Gastroesophageal sphincter (tissue), 4 donors: ENCODE measurements around the gene ZNF516. TPM values are rescaled to one million over a fixed set of nuclear protein-coding genes. Genes with fewer than 3 reads are reported as not detected.

Experiments used
- ATAC-seq: fragments of 150-250 bp; one replicate; pipeline ENCODE4 v1.9.1; 2016; ENCODE audit warnings: mild to moderate bottlenecking, moderate library complexity
- H3K27ac ChIP-seq, 4 donors: fragments of 200-600 bp; sonication (generic) in 3 of 4; 1 replicate in 3 of 4; 2 replicates in 1 of 4; pipeline ENCODE4 v1.5.1; 2016 to 2019
- H3K27me3 ChIP-seq: fragments of 200-600 bp; sonication (generic); one replicate; pipeline ENCODE4 v1.5.1; 2019
- H3K36me3 ChIP-seq, 2 donors: fragments of 200-600 bp; sonication (generic); one replicate each; pipeline ENCODE4 v1.5.1; 2019; ENCODE audit warnings: control low read depth in 1 of 2
- H3K4me1 ChIP-seq, 3 donors: fragments of 200-600 bp; sonication (generic); 1 replicate in 2 of 3; 2 replicates in 1 of 3; pipeline ENCODE4 v1.5.1; 2016 to 2019; ENCODE audit warnings: control low read depth in 2 of 3
- H3K4me3 ChIP-seq, 2 donors: fragments of 200-600 bp; sonication (generic); one replicate each; pipeline ENCODE4 v1.5.1; 2019; ENCODE audit warnings: mild to moderate bottlenecking in 1 of 2, moderate library complexity in 1 of 2
- H3K9me3 ChIP-seq, 3 donors: fragments of 200-600 bp; sonication (generic); one replicate each; pipeline ENCODE4 v1.5.1; 2017 to 2019; ENCODE audit warnings: control low read depth in 2 of 3
- EP300 ChIP-seq: sonication (generic); formaldehyde crosslinking; IDR thresholded peaks from one replicate; pipeline ENCODE4 v1.6.1; 2017; ENCODE audit warnings: antibody characterized with exemption, mild to moderate bottlenecking
- POLR2A ChIP-seq, 2 donors: fragments of 450-650 bp; IDR thresholded peaks; one replicate each; pipeline ENCODE4 v1.6.1; 2017; ENCODE audit warnings: antibody characterized with exemption in 2 of 2, mild to moderate bottlenecking in 2 of 2, moderate library complexity in 1 of 2
- POLR2AphosphoS5 ChIP-seq: sonication (generic); formaldehyde crosslinking; IDR thresholded peaks from one replicate; pipeline ENCODE4 v1.6.1; 2017; ENCODE audit warnings: antibody characterized with exemption
- WGBS, 2 donors: methylation state at CpG; one replicate each; pipeline ENCODE4 v1.1.5; 2018; ENCODE audit warnings: low coverage in 1 of 2; 5-methylcytosine and 5-hydroxymethylcytosine counted together
- total RNA-seq, 4 donors: library from RNA; depleted of rRNA; stranded (reverse); fragments of >200 nt; gene quantifications; one replicate each; pipeline ENCODE4 v1.1.0, GENCODE V29; 2016
- TF ChIP-seq, protein P1 (sequence below), 4 experiments: fragments of 200-600 bp in 2 of 4; fragments of 450-650 bp in 2 of 4; sonication (generic) in 1 of 4; IDR thresholded peaks; one replicate each; pipeline ENCODE4 v1.5.1; 2017 to 2019; ENCODE audit warnings: antibody characterized with exemption in 4 of 4, mild to moderate bottlenecking in 2 of 4, moderate library complexity in 2 of 4

Gene ZNF516
- total RNA-seq, 4 donors from 2014 or later = 17.8 to 43.8 (median 29.9) TPM

DNA sequence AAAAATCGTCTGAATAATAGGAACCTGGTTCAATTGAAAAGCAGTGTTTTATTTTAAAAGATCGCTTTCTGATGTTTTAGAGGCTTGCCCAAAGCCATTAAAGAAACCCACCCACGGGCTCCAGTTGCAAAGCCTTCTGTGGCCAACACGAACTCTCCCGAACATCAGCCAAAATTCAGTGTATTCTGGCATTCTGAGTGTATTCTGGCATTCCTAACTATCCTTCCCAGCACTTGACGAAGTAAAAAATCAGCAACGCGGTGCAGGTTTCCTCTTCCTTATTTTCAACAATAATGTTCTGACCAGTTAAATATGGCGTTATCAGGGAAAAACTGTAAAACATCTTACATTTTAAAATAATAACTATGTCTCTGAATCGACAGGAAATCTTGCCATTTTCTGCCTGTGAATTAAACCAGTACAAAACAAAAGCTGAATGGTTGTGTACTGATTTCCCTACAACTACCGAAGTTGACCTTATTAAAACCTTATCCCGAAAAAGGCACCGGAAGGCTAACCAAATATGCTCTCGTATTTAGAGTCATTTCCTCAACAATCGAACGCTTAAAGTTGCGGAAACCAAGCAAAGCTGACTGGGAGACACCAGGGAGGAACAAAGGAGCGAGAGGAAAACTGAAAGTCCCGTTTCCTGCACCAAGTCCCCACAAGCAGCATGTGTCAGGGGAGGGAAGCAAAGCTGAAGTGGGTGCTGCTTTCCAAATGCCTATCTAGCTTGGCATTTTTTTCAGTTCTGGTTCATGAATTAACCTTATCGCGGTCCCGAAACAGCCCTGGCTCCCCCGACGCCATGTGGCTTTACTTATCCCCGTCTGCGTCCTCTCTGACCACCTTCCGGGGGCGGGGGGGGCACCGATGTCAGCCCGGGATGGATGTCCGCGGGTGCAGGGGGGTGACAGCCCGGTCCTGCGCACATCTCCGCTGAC is 44.3 kb downstream of the ZNF516 start:
- Histone ChIP-seq H3K27ac (peak overlapping the region; percentile 64 to 88 (median 83)), H3K4me3 (peak overlapping the region; percentile 64 to 69), H3K4me1 (peaks cover 2 to 94% (median 60%) of the 10 kb centered on the region in 3 donors), H3K27me3 (no peaks in the 10 kb centered on the region), H3K36me3 (no peaks in the 10 kb centered on the region), H3K9me3 (no peaks in the 10 kb centered on the region)
- 2 to 5% methylated on average over 16 to 26 of the region's 35 CpGs for WGBS, 2 donors
- no peak for TF ChIP-seq EP300
- TF ChIP-seq, protein P1, sequence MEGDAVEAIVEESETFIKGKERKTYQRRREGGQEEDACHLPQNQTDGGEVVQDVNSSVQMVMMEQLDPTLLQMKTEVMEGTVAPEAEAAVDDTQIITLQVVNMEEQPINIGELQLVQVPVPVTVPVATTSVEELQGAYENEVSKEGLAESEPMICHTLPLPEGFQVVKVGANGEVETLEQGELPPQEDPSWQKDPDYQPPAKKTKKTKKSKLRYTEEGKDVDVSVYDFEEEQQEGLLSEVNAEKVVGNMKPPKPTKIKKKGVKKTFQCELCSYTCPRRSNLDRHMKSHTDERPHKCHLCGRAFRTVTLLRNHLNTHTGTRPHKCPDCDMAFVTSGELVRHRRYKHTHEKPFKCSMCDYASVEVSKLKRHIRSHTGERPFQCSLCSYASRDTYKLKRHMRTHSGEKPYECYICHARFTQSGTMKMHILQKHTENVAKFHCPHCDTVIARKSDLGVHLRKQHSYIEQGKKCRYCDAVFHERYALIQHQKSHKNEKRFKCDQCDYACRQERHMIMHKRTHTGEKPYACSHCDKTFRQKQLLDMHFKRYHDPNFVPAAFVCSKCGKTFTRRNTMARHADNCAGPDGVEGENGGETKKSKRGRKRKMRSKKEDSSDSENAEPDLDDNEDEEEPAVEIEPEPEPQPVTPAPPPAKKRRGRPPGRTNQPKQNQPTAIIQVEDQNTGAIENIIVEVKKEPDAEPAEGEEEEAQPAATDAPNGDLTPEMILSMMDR (IDR thresholded peaks at IDR 0.05) = no peak
- TF ChIP-seq POLR2A (IDR thresholded peaks at IDR 0.05) = peak in 1 of 2 donors; percentile 21
- TF ChIP-seq POLR2AphosphoS5 = peak; percentile 53
- ATAC-seq = peak; percentile 54

DNA sequence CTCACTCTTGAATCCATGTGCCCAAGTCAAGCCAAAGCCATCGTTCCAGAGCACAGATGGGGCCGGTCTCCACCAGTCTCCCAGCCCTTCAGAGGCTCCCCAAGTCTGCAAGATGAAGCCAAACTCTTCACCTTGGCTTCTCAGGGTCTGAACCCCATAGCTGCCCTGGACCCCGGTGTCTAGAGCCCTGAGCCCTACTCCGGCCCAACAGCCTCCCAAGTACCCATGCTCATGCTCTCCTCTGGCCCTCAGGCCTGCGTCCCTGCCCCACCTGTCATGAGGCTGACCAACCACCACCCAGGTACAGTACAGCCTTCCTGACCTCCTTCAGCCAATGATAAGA is 46.0 kb downstream of the ZNF516 start:
- no peaks in the 10 kb centered on the region for H3K27me3 ChIP-seq
- H3K4me3 ChIP-seq = no peak overlapping the region
- H3K36me3 ChIP-seq = no peaks in the 10 kb centered on the region
- peaks cover 5 to 94% (median 61%) of the 10 kb centered on the region in 3 donors for H3K4me1 ChIP-seq
- 91 to 100% methylated on average over 1 to 4 of the region's 5 CpGs for WGBS, 2 donors
- ATAC-seq = no peak
- TF ChIP-seq POLR2AphosphoS5 (no peak), EP300 (no peak), POLR2A (IDR thresholded peaks at IDR 0.05) (no peak)
- TF ChIP-seq, protein P1 (IDR thresholded peaks at IDR 0.05) = no peak
- peak overlapping the region in 3 of 4 donors; percentile 81 to 88 (median 85) for H3K27ac ChIP-seq
- no peaks in the 10 kb centered on the region for H3K9me3 ChIP-seq

DNA sequence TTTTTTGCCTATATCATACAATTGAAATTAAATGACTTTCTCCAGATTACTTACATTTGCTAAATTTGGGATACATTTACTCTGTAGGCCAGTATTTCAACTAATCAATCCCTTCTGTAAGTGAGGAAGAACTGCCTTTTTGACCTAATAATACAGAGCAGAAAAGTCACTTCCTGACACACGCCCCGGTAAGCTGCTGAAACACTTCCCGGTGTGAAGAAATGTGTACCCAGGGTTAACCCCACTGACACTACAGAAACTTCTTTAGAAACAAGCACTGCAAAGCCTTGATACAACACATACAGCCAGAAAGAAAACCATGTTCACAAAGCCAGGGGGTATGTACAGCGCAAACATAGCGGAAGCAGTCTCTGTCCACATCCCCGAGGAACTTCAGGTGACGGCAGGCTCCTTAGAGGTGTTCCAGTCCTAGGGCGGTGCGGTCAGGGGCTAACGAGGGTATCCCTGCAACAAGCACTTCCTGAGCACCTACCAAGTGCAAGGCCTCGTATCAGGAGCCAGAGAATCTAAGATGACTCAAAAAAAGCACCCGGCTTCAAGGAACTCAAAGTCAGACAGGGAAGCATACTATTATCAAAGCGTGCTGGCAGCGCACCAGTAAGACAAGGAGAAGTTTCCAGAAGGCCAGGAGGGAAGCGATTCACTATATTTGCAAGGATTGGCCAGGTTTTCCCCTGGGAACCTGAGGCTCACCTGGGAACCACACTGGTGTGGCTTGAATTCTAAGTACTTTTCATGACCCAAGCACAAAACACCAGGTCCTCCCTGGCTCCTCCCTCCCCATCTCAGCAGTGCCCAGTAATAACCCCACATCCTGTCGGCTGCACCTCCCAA is 46.6 kb downstream of the ZNF516 start:
- Histone ChIP-seq H3K9me3 (no peaks in the 10 kb centered on the region), H3K27me3 (no peaks in the 10 kb centered on the region), H3K4me1 (peaks cover 5 to 94% (median 62%) of the 10 kb centered on the region in 3 donors), H3K27ac (peak overlapping the region in 3 of 4 donors; percentile 81 to 88 (median 85)), H3K4me3 (no peak overlapping the region), H3K36me3 (no peaks in the 10 kb centered on the region)
- TF ChIP-seq EP300 = no peak
- TF ChIP-seq, protein P1 (IDR thresholded peaks at IDR 0.05) = no peak
- TF ChIP-seq POLR2A (IDR thresholded peaks at IDR 0.05) = no peak
- TF ChIP-seq POLR2AphosphoS5 = no peak
- 77 to 84% methylated on average over 7 to 15 of the region's 16 CpGs for WGBS, 2 donors
- no peak for ATAC-seq

DNA sequence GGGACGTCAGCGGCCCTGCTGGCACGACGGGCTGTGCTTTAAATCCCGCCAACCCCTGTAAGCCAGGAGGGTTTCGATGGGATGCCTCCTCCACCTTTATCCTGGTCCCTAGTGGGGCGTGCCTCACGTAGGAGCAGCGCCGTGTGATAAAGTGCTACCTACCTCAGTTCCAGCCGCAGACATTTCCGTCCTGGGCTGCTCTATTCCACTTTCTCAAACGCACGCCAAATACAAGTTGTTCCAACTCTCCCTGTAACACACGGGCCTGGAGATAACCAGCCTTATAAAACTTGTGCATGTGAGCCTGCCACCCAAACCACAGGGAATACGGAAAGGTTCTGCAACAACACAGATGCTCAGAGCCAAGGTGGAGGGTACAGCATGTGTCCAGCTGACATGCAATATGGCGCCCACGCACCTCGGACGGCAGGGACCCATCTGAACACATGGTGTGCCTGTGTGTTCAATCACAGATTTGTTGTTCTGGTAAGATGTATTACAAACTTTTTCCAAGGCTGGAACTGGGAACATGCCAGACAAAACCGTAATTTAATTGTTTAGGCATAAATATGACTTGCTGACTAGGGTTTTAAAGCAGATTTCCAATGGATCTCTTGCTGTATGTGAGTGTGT is 47.7 kb downstream of the ZNF516 start:
- no peaks in the 10 kb centered on the region for H3K27me3 ChIP-seq
- no peaks in the 10 kb centered on the region for H3K9me3 ChIP-seq
- H3K4me3 ChIP-seq = peak overlapping the region in 1 of 2 donors; percentile 11
- H3K27ac ChIP-seq = peak overlapping the region in 3 of 4 donors; percentile 1 to 85 (median 74)
- TF ChIP-seq POLR2A (IDR thresholded peaks at IDR 0.05) (no peak), POLR2AphosphoS5 (peak; percentile 55)
- H3K36me3 ChIP-seq = peaks cover 0 to 8% of the 10 kb centered on the region in 2 donors
- WGBS, 2 donors = 57 to 75% methylated on average over 4 to 10 of the region's 21 CpGs
- ATAC-seq = no peak
- peaks cover 5 to 83% (median 53%) of the 10 kb centered on the region in 3 donors for H3K4me1 ChIP-seq
